Right lobe of liver (tissue), 6 donors: ENCODE data around the gene TEX11. TPM values are rescaled to one million over a fixed set of nuclear protein-coding genes. Genes with fewer than 3 reads are reported as not detected.

Experiments
- ATAC-seq, 4 donors: fragments of 200-7000 bp; cut with Tn5 transposase; one replicate each; pipeline ENCODE4 v1.9.1; 2020; ENCODE audit warnings: mild to moderate bottlenecking in 4 of 4, moderate library complexity in 4 of 4
- DNase-seq, 3 donors: peaks; one replicate each; pipeline ENCODE4 v3.0.0-alpha.2; 2020
- H3K27ac ChIP-seq, 3 donors: fragments of 200-600 bp; one replicate each; pipeline ENCODE4 v1.8.0; 2022
- H3K27me3 ChIP-seq, 2 donors: fragments of 200-600 bp; one replicate each; pipeline ENCODE4 v1.8.0; 2022
- H3K36me3 ChIP-seq, 4 donors: fragments of 200-600 bp; sonication (generic) in 1 of 4; one replicate each; pipeline versions ENCODE4 v1.5.1 to v1.8.0; 2017 to 2022; ENCODE audit warnings: control low read depth in 1 of 4
- H3K4me1 ChIP-seq, 4 donors: fragments of 200-600 bp; sonication (generic) in 1 of 4; one replicate each; pipeline versions ENCODE4 v1.5.1 to v1.8.0; 2017 to 2022; ENCODE audit warnings: control low read depth in 1 of 4
- H3K4me3 ChIP-seq, 3 donors: fragments of 200-600 bp; one replicate each; pipeline ENCODE4 v1.8.0; 2022
- H3K9me3 ChIP-seq, 4 donors: fragments of 200-600 bp; sonication (generic) in 1 of 4; one replicate each; pipeline versions ENCODE4 v1.5.1 to v1.8.0; 2017 to 2022; ENCODE audit warnings: control low read depth in 1 of 4
- POLR2A ChIP-seq: fragments of 450-650 bp; IDR thresholded peaks from one replicate; pipeline ENCODE4 v1.6.1; 2017; ENCODE audit warnings: antibody characterized with exemption, mild to moderate bottlenecking
- WGBS: methylation state at CpG from one replicate; pipeline ENCODE4 v1.1.6; 2018; ENCODE audit warnings: low coverage, low lambda C conversion rate; ENCODE audit not compliant: insufficient coverage; ENCODE audit errors: missing lambda C conversion rate; 5-methylcytosine and 5-hydroxymethylcytosine counted together
- intact Hi-C, 2 donors: fragments of 100-400 bp; cut with DNase I; formaldehyde crosslinking; loops; one replicate each; pipeline versions ENCODE4 v1.11.2 to v1.14.1; 2022
- small RNA-seq, 2 experiments: library from RNA; depleted of rRNA; stranded (forward); fragments of <200 nt; gene quantifications; one replicate each; pipeline ENCODE3, GENCODE V24; 2016
- total RNA-seq, 6 experiments: library from RNA; depleted of rRNA in 2 of 6; stranded (reverse); fragments of >200 nt in 2 of 6; fragmentation: NEBNext Ultra II Directional in 3 of 6; extraction: Animal tissue kit (Norgen Biotek cat#: 25700) in 3 of 6; gene quantifications; one replicate each; pipeline versions ENCODE4 v1.1.0 to v1.2.4, GENCODE V29; 2016 to 2023
- TF ChIP-seq, protein P1 (sequence below), 4 donors: fragments of 200-600 bp in 3 of 4; fragments of 450-650 bp in 1 of 4; IDR thresholded peaks; one replicate each; pipeline versions ENCODE4 v1.5.1 to v1.8.0; 2016 to 2022; ENCODE audit warnings: antibody characterized with exemption in 4 of 4, mild to moderate bottlenecking in 2 of 4
- donor health status: DM: no; HTN: yes; CAD: no.
- donor health status: DM: no; HTN: no; CAD: no.
- donor health status: DM: no; HTN: no; CAD: no.
- donor health status: DM: no; HTN: yes; CAD: no.
- donor health status: DM: no; HTN: yes; CAD: no.

The TEX11 gene
- total RNA-seq, 6 experiments from 2014 or later = 0.09 TPM; not detected in 5

DNA sequence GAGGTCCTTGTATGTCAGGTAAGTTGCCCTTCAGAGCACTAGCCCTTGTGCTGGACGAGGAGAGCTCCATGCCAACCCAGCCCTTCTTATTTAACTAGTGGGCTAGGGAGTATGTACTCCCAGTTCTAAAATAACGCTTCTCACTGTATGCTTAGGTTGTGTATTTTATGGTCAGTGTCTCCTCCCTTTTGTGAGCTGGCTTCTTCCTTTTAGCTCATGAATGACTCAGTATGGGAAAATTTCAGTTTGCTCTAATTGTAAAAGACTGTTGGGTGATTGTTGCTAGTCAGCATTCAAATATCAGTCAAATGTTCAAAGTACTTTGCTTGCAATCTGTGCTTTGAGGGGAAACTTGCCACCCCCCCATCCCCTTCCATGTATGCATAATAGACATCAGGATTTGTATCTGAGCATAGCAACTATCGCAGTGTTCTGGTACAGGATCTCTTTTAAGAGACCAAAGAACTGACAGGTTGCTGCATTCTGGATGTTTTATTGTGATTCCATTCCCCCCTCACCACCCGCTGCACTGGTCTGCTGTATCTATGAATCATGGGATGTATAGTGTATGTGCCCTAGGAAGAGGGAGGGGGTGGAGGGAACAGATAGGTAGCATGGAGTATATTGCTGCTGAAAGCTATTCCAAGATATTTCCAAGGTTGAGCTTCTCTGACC is 429.1 kb downstream of the TEX11 start:
- no peak overlapping the region for H3K4me3 ChIP-seq
- no peak for ATAC-seq
- no peaks in the 10 kb centered on the region for H3K36me3 ChIP-seq
- peaks cover 3 to 6% of the 10 kb centered on the region in 2 donors for H3K27me3 ChIP-seq
- TF ChIP-seq, protein P1, sequence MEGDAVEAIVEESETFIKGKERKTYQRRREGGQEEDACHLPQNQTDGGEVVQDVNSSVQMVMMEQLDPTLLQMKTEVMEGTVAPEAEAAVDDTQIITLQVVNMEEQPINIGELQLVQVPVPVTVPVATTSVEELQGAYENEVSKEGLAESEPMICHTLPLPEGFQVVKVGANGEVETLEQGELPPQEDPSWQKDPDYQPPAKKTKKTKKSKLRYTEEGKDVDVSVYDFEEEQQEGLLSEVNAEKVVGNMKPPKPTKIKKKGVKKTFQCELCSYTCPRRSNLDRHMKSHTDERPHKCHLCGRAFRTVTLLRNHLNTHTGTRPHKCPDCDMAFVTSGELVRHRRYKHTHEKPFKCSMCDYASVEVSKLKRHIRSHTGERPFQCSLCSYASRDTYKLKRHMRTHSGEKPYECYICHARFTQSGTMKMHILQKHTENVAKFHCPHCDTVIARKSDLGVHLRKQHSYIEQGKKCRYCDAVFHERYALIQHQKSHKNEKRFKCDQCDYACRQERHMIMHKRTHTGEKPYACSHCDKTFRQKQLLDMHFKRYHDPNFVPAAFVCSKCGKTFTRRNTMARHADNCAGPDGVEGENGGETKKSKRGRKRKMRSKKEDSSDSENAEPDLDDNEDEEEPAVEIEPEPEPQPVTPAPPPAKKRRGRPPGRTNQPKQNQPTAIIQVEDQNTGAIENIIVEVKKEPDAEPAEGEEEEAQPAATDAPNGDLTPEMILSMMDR (IDR thresholded peaks at IDR 0.05) = no peak
- TF ChIP-seq POLR2A = no peak
- no peaks in the 10 kb centered on the region for H3K9me3 ChIP-seq
- 36% methylated on average over 4 of the region's 4 CpGs for WGBS
- H3K4me1 ChIP-seq = no peaks in the 10 kb centered on the region
- no peak overlapping the region for H3K27ac ChIP-seq
- intact Hi-C loops = no loop called here
- DNase-seq = no peak

Small RNA genes lying within 50 kb of the gene (small RNA-seq; reads per million reads assigned to genes)
- 0 reads per million in 2 experiments for gene SNORD3E

Other genes with a start within 250 kb of the TEX11 start
- not detected for gene SLC7A3, start 22.4 kb upstream of the TEX11 start, total RNA-seq
- gene SNX12, start 159.6 kb upstream of the TEX11 start, total RNA-seq = 10 to 100 TPM; 21.2 to 31.1 (median 24.1) TPM
- gene FOXO4, start 187.1 kb upstream of the TEX11 start, total RNA-seq = 10 to 100 TPM in 2 of 6 experiments, 1 to 10 TPM in 4; 5.2 to 12.1 (median 8.5) TPM
- gene CXorf65, start 198.0 kb upstream of the TEX11 start, total RNA-seq = not detected
- gene IL2RG, start 202.9 kb upstream of the TEX11 start, total RNA-seq = 1 to 10 TPM in 5 of 6 experiments, under 1 TPM in 1; 0.64 to 4.0 (median 1.7) TPM
- gene MED12, start 209.9 kb upstream of the TEX11 start, total RNA-seq = 10 to 100 TPM in 5 of 6 experiments, 1 to 10 TPM in 1; 7.8 to 16.3 (median 12.5) TPM
- under 1 TPM in 5 of 6 experiments, not detected in 1; 0.12 to 0.25 (median 0.14) TPM for gene NLGN3, start 236.1 kb upstream of the TEX11 start, total RNA-seq